ENCODE measurements around the gene SPTBN4.
"Not testable (repeated sequence)": the region's sequence is repeated elsewhere in the genome, so short reads cannot be mapped to it uniquely, and the experiment has no call there.

SPTBN4 gene

DNA sequence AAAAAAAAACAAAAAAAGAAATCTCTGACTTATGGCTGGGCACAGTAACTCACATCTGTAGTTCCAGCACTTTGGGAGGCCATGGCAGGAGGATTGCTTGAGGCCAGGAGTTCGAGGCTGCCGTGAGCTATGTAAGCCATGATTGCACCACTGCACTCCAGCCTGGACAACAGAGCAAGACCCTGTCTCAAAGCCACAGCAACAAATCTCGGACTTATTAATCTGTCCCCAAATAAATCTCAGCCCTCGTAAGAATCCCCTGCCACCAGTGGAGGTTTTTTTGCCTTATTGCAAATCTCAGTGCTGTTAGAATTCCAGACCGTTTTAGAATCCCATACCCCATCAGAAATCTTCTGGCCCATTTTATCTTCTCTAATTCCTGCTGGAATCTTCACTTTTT, 114.7 kb downstream of the SPTBN4 start:
- no peak for DNase-seq (ENCODE audit: insufficient read length, low spot score)
- FAIRE-seq: no peak

DNA sequence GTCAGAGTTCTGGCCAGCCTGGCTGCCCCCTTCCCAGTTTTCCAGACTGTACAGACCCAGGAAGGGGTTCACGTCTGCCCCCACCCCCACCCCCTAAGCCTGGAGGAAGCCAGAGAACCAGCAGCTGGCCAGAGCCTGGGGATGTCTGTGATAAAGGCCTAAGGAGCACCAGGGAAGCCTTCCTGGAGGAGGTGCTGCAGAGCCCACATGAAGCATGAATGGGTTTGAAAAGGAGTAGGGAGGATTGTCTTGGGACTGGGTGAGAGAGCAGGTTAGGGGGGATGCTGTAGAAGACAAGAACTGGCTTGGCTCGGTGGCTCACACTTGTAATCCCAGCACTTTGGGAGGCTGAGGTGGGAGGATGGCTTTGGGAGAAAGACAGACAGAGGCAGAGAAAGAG, 115.7 kb downstream of the SPTBN4 start:
- DNase-seq (ENCODE audit: insufficient read length, low spot score) (no peak), FAIRE-seq (no peak)

DNA sequence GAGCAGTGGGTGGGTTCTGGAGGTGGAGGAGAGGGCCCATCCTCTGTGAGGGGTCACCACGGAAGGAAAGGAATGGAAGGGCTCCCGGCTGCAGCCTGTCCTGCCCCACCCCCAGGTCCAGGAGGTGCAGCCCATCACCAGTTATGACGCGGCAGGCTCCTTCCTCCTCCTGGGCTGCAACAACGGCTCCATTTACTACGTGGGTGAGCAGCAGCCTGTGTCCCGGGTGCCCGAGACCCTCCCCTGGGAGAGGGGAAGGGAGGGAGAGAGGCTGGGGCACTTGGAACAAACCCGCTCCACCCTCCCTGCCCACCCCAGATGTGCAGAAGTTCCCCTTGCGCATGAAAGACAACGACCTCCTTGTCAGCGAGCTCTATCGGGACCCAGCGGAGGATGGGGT, 116.5 kb downstream of the SPTBN4 start:
- DNase-seq (ENCODE audit: insufficient read length, low spot score) (no peak), FAIRE-seq (no peak)

DNA sequence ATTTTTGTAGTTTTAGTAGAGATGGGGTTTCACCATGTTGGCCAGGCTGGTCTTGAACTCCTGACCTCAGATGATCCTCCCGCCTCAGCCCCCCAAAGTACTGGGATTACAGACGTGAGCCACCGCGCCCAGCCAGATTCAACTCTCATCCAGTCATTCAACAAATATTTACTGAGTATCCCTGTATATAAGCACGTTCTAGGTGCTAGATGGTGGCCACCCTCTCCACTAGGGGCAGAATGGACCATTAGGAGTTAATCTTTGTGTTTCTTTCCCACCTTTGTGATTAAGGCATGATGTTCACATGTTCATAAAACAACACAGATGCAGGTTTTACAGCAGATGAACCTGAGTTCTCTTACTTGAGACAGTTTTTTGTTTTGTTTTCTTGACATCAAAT, 117.2 kb downstream of the SPTBN4 start:
- FAIRE-seq (peak; percentile 26), DNase-seq (ENCODE audit: insufficient read length, low spot score) (no peak)

DNA sequence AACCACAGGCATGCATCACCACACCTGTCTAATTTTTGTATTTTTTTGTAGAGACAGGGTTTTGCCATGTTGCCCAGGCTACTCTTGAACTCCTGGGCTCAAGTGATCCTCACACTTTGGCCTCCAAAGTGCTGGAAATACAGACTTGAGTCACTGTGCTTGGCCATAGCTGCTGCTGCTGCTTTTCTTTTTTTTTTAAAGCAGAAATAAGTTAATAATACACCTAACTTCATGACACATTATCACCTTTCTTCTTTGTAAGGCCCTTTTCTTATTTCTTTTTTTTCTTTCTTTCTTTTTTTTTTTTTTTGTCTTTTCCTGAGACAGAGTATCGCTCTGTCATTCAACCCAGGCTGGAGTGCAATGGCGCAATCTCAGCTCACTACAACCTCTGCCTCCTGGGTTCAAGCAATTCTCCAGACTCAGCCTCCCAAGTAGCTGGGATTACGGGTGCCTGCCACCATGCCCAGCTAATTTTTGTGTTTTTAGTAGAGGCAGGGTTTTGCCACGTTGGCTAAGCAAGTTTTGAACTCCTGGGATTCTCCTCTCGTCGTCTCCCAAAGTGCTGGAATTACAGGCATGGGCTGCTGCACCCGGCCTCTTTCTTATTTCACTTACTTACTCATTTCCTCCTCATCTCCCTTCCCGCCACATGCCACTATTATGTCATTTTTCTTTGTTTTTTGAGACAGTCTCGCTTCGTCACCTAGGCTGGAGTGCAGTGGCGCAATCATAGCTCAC, 118.6 kb downstream of the SPTBN4 start:
- FAIRE-seq (peak; percentile 60), DNase-seq (ENCODE audit: insufficient read length, low spot score) (no peak)

DNA sequence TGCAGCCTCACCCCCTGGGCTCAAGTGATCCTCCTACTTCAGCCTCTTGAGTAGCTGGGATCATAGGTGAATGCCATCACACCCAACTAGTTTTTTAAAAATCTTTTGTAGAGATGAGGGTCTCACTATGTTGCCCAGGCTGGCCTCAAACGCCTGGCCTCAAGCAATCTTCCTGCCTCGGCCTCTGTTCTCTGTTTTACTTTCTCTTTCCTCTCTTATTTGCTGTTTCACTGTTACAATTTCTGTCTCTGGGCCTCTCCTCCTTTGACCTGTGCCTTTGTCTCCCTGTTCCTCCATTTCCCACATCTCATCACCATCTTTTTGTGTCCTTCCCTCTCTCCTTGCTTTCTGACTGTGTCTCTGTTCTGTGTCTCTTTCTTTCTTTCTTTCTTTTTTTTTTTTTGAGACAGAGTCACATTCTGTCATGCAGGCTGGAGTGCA, 119.2 kb downstream of the SPTBN4 start:
- DNase-seq (ENCODE audit: insufficient read length, low spot score) (no peak), FAIRE-seq (no peak)

DNA sequence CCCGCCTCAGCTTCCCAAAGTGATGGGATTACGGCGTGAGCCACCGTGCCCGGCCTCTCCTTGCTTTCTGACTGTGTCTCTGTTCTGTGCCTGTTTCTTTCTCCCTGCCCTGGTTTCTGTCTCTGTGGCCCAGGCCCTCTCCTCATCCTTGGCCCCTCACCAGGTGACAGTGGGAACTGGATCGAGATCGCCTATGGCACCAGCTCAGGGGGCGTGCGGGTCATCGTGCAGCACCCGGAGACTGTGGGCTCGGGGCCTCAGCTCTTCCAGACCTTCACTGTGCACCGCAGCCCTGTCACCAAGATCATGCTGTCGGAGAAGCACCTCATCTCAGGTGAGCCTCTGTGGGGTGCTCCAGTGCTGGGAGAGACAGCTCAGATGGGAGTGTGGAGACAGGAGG, 119.8 kb downstream of the SPTBN4 start:
- DNase-seq (ENCODE audit: insufficient read length, low spot score): no peak
- FAIRE-seq: no peak

DNA sequence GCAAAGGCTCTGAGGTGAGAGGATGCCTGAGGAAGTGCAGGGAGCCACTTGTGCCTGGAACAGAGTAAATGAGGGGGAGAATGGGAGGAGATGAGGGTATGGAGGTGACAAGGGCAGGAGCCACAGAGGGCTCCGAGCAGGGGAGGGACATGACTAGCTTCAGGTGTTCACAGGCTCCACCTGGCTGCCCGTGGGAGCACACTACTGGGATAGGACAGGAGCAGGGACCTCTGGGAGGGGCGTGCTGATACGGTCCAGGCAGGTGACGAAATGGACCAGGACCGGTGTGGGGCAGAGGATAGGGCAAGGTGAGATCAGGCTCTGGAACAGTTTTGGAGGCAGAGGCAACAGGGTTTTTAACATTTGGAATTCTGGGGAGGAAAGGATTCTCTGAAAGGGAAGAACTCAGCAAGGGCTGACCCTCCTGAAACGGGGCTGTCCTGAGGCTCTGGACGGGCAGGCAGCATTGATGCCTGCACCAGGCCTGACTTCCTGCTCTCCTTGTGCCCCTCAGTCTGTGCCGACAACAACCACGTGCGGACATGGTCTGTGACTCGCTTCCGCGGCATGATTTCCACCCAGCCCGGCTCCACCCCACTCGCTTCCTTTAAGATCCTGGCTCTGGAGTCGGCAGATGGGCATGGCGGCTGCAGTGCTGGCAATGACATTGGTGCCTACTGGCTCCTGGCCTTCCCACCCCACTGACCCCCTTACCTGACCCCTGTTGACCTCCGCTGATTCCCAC, 121.5 kb downstream of the SPTBN4 start:
- FAIRE-seq (peak; percentile 90), DNase-seq (ENCODE audit: insufficient read length, low spot score) (peak; percentile 44)

DNA sequence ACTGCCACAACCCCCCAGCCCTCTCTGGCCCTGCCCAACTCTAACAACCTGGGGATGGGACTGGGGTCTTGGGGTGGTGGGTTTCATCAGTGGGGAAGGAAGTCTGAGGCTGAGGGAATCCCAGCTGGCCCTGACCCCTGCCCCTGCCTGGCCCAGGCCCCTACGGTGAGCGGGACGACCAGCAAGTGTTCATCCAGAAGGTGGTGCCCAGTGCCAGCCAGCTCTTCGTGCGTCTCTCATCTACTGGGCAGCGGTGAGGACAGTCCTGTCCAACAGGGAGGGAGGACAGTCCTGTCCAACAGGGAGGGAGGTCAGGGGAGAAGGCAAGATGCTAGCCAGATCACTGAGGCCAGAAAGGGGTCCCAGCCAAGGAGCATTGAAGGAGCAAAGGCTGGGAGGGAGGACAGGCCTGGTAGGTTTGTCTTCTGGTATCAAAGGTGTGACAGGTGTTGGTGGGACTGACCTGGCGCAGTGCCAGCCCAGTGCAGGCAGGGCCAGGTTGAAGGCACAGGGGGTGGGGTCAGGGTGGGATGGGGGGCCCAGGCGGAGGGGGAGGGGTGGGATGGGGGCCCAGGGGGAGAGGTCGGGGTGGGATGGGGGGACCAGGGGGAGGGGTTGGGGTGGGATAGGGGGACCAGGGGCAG, 122.2 kb downstream of the SPTBN4 start:
- FAIRE-seq (peak; percentile 46), DNase-seq (ENCODE audit: insufficient read length, low spot score) (no peak)

DNA sequence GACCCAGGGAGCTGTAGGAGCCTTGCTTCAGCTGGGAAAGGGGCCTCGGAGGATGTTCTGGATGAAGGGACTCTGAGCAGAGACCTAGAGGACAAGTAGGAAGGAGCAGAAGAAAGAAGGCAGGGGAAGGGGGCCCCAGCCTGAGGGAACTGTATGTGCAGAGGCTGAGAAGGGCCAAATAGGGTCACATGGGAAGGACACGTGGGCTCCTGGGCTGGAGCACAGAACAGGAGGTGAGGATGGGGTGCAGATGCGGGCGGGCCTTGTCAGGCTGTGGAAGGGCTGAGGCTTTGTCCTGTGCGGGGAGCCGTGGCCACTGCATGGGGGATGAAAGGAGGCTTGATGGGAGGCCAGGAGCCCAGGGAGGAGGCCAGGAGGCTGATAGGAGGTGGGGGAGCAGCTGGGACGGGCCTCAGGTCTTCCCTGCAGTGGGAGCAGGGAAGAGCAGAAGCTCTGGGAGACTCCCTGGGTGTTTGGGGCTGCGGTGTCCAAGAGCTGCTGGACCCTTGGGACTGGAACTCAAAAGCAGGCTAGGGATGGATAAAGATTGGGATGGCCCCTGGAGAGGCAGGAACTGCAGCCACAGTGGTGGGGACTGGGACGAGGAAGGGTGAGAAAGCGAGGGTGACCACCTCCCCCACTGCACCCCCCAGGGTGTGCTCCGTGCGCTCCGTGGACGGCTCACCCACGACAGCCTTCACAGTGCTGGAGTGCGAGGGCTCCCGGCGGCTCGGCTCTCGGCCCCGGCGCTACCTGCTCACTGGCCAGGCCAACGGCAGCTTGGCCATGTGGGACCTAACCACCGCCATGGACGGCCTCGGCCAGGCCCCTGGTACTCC, 123.0 kb downstream of the SPTBN4 start:
- FAIRE-seq (no peak), DNase-seq (ENCODE audit: insufficient read length, low spot score) (no peak)

DNA sequence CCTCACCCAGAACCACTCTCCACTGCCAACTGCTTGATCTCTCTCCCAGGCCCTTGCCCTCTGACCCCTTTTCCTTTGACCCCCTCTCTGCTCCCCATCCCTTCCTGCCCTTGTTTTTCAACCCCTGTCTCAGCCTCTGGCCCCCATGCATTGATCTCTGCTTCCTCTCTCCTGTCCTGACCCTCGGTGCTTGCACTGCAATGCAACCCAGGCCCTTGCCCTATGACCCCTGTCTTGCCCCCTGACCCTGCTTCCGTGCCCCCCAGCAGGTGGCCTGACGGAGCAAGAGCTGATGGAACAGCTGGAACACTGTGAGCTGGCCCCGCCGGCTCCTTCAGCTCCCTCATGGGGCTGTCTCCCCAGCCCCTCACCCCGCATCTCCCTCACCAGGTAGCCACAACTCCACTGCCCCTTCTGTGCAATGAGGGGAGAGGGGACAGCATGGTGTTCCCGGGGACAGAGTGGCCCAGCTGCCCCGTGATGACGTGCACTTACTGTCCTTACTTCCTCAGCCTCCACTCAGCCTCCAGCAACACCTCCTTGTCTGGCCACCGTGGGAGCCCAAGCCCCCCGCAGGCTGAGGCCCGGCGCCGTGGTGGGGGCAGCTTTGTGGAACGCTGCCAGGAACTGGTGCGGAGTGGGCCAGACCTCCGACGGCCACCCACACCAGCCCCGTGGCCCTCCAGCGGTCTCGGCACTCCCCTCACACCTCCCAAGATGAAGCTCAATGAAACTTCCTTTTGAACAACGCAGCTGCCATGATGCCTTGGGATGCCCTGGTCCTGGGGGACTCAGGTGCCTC, 123.9 kb downstream of the SPTBN4 start:
- no peak for FAIRE-seq
- DNase-seq (ENCODE audit: insufficient read length, low spot score): no peak

DNA sequence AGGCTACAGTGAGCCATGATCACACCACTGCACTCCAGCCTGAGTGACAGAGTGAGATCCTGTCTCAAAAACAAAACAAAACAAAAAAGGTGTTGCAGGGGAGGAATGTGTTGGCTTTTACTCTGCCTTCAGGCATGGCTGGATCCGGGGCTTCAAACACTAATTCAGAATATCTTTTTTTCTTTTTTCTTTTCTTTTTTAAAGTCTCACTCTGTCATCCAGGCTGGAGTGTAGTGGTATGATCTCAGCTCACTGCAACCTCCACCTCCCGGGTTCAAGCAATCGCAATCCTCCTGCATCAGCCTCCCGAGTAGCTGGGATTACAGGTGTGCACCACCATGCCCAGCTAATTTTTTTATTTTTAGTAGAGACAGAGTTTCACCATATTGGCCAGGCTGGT, 124.9 kb downstream of the SPTBN4 start:
- not testable (repeated sequence) for FAIRE-seq; DNase-seq (ENCODE audit: insufficient read length, low spot score)

DNA sequence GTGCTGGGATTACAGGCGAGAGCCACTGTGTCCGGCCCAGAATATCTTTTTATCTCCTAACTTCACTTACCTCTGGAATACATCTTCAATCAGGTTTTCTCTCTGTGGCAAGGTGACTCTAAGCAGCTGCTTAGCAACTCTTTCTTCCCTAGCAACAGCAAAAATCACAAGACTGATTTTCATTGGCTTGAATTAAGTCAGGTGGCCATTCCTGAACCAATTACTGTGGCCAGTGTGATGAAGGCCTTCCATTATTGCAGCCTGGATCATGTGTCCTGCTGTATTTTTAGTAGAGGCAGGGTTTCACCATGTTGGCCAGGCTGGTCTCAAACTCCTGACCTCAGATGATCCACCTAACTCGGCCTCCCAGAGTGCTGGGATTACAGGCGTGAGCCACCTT, 125.4 kb downstream of the SPTBN4 start:
- DNase-seq (ENCODE audit: insufficient read length, low spot score): no peak
- FAIRE-seq: no peak

DNA sequence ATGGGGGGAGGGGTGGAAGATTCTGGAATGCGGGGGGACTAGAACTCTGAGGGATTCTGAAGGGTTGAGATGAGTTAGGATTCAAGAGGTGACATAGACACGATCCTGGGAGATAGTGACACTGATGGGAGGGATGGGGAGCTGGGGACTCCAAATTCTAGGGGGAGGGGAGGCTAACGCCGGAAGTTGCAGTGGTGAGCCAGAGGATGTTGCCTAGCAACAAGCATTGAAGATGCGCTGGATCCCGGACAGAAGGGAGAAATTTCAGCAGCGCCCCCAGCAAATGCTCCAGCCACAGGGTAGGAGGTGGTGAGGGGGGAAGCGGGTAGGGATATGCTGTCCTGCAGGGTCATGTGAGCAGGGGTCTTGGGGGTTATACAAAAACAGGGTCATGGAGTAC, 127.5 kb downstream of the SPTBN4 start:
- DNase-seq (ENCODE audit: insufficient read length, low spot score) (no peak), FAIRE-seq (no peak)

DNA sequence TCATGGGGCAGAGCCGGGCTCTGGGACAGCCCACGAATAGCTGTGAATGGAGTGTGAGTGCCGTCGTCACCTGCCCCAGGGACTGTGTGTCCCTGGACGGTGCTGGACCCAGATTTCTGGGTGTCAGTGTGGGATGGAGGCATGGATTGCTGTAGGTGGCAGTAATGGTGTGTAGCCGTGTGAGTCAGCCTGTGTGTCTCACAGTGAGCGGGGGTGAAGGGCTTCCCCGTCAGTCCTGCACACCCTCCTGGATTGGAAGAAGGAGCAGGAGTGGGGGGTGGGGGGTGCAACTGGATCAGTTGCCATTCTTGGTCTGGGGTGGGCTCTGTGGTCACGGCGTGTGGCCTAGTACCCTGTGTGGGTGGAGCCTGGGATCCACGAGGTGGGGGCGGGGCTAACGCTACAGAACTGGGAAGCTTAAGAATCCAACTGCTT, 127.9 kb downstream of the SPTBN4 start:
- FAIRE-seq (peak; percentile 20), DNase-seq (ENCODE audit: insufficient read length, low spot score) (no peak)

DNA sequence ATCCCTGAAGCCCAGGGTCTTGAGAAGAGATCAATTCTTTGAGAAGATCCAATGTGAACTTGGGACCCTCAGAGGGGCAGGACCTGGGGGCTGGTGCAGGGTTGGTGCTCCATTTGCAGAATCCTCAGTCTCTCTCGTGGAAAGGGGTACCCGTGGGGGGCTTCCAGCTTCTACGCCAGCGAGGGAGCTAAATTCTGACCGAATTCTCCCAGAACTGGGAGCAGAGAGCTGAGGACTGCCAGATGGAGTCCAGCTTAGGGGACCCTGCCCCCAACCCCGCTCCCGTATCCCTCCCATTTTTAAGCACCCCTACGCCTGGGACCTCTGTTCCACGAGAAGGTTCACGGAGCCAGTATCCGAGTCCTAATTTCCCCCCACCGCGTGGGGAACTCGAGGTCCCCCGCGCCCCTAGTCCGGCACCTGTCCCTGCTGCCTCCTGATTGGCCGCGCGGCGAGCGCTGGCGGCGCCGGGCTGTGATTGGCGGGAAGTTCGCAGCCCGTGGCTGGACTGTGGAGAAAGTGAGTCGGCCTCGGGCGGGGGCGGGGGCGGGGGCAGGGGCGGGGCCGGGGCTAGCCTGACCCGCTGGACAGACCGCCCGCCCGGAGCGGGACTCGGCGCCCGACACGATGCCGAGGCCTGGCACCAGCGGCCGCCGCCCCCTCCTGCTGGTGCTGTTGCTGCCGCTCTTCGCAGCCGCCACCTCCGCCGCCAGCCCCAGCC, 130.0 kb downstream of the SPTBN4 start:
- FAIRE-seq: peak; percentile 78
- DNase-seq (ENCODE audit: insufficient read length, low spot score): peak; percentile 90

DNA sequence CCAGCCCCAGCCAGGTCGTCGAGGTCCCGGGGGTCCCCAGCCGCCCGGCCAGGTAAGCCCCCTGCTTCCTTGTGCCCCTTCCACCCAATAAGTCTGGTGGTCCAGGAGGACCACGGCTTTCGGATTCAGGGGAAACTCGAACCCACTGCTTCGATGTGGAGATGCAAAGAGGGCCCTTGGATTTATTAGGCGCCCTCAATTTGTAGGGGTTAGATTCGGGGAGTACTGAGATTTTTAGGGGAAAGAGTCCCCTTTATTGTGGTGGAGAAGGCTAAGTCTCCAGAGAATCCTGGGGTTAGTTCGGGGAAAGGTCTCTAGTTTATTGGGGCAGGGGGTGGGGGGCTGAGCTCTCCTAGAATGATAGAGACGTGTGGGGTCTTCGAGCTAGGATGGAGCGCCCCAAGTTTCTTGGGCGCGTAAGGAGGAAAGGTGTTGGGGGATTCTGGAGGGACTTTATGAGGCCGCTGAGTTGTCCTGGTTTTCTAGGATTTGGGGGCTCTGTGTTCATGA, 130.6 kb downstream of the SPTBN4 start:
- no peak for FAIRE-seq

DNA sequence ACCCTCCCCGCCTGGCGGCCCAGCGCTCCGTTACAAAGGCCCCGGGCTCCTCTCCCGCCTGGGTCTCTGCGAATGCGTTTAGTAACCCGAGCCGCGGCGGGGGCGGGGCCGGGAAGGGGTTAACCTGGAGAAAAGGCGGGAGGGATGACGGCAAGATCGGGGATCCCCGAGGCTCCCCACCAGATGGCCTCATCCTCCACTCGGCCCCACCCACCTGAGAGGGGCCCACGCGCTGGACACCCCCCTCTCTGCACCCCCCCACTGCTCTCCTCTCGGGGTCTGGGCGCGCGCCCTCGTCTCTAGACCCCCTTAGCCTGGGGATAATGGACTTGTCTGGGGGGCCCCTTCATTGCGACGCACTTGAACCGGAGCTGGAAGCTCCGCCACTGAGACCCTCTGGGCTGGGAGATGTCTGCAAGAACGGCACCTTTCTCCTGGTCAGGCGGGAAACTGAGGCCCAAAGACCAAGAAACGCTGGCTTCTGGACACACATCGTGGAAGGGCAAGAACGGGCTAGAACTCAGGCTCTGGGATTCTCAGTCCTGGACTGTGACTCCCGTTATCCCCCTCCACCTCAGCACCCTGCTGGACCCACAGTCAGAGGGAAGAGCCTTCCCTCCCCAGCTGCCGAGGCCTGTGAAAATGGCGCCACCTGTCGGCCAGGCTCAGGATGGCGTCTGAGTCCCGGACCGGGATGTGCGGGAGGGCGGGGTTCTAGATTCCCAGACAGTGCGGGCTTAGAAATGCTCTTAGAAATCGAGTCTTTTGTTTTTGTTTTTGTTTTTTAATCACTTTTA, 131.5 kb downstream of the SPTBN4 start:
- DNase-seq (ENCODE audit: insufficient read length, low spot score) (peak; percentile 95), FAIRE-seq (peak; percentile 74)

More for the DNA sequence above, 130.6 kb downstream of the SPTBN4 start:
- DNase-seq (ENCODE audit: insufficient read length, low spot score): no peak

All from HTR-8/SVneo (cell line).